Mesenchymal stem cell (in vitro differentiated cells and primary cell): ENCODE results near the gene PPARA.
A peak's percentile ranks its signal among the peaks of the same experiment; 100 is the strongest.

ENCODE experiments used
- DNase-seq: peaks from one replicate; pipeline ENCODE4 v3.0.0-alpha.2; 2013
- H2AFZ ChIP-seq: one replicate; pipeline ENCODE4 v1.6.1; 2013; ENCODE audit warnings: low read depth, mild to moderate bottlenecking, control low read depth, inconsistent platforms, low read length, moderate library complexity
- H2AK5ac ChIP-seq: 2 replicates; pipeline ENCODE4 v1.6.1; 2013; ENCODE audit warnings: low read length, moderate library complexity, mild to moderate bottlenecking, inconsistent platforms; ENCODE audit not compliant: severe bottlenecking
- H2BK120ac ChIP-seq: one replicate; pipeline ENCODE4 v1.6.1; 2013; ENCODE audit warnings: low read depth, mild to moderate bottlenecking, inconsistent platforms, low read length, moderate library complexity
- H2BK12ac ChIP-seq, 2 experiments: one replicate each; pipeline ENCODE4 v1.6.1; 2013; ENCODE audit warnings: inconsistent platforms in 2 of 2, low read length in 2 of 2, mild to moderate bottlenecking in 2 of 2, moderate library complexity in 2 of 2, control low read depth in 1 of 2
- H2BK15ac ChIP-seq: one replicate; pipeline ENCODE4 v1.6.1; 2013; ENCODE audit warnings: mild to moderate bottlenecking, low read depth, inconsistent platforms; ENCODE audit not compliant: poor library complexity, severe bottlenecking
- H2BK5ac ChIP-seq: 2 replicates; pipeline ENCODE4 v1.6.1; 2013; ENCODE audit warnings: low read depth, mild to moderate bottlenecking, low read length, control low read depth, inconsistent platforms; ENCODE audit not compliant: poor library complexity, severe bottlenecking
- H3K14ac ChIP-seq, 2 experiments: one replicate each; pipeline ENCODE4 v1.6.1; 2013; ENCODE audit warnings: inconsistent platforms in 2 of 2, low read length in 2 of 2, control low read depth in 1 of 2, mild to moderate bottlenecking in 1 of 2, moderate library complexity in 1 of 2
- H3K18ac ChIP-seq, 2 experiments: one replicate each; pipeline ENCODE4 v1.6.1; 2013; ENCODE audit warnings: inconsistent platforms in 2 of 2, low read length in 2 of 2, control low read depth in 1 of 2, low read depth in 1 of 2, mild to moderate bottlenecking in 1 of 2
- H3K23ac ChIP-seq, 2 experiments: one replicate each; pipeline ENCODE4 v1.6.1; 2013; ENCODE audit warnings: inconsistent platforms in 2 of 2, low read length in 2 of 2, mild to moderate bottlenecking in 2 of 2, moderate library complexity in 2 of 2, control low read depth in 1 of 2
- H3K27ac ChIP-seq: 2 replicates; pipeline ENCODE4 v1.5.1; 2013; ENCODE audit warnings: mild to moderate bottlenecking, moderate library complexity, low read length, control low read depth, inconsistent platforms; ENCODE audit not compliant: poor library complexity, severe bottlenecking
- H3K27me3 ChIP-seq, 2 experiments: 2 replicates each; pipeline versions ENCODE4 v1.6.1 to v1.7.0; 2013; ENCODE audit warnings: low read length in 2 of 2, mild to moderate bottlenecking in 2 of 2, moderate library complexity in 2 of 2, control low read depth in 1 of 2, inconsistent platforms in 1 of 2; ENCODE audit not compliant: control insufficient read depth in 1 of 2, insufficient read depth in 1 of 2
- H3K36me3 ChIP-seq, 2 experiments: 2 replicates each; pipeline versions ENCODE4 v1.6.1 to v1.7.0; 2013; ENCODE audit warnings: low read length in 2 of 2, control low read depth in 1 of 2, inconsistent platforms in 1 of 2, low read depth in 1 of 2, mild to moderate bottlenecking in 1 of 2; ENCODE audit not compliant: insufficient read depth in 2 of 2, control insufficient read depth in 1 of 2
- H3K4ac ChIP-seq, 2 experiments: one replicate each; pipeline ENCODE4 v1.6.1; 2013; ENCODE audit warnings: inconsistent platforms in 2 of 2, low read length in 2 of 2, mild to moderate bottlenecking in 2 of 2, moderate library complexity in 2 of 2, control low read depth in 1 of 2, low read depth in 1 of 2
- H3K4me1 ChIP-seq: 2 replicates; pipeline ENCODE4 v1.6.1; 2013; ENCODE audit warnings: low read depth, low read length, control low read depth; ENCODE audit not compliant: control insufficient read depth, insufficient read depth
- H3K4me2 ChIP-seq: 2 replicates; pipeline ENCODE4 v1.6.1; 2013; ENCODE audit warnings: low read length, mild to moderate bottlenecking, inconsistent platforms; ENCODE audit not compliant: poor library complexity, severe bottlenecking
- H3K4me3 ChIP-seq, 2 experiments: 2 replicates each; pipeline versions ENCODE4 v1.5.1 to v1.7.0; 2013; ENCODE audit warnings: low read length in 2 of 2, mild to moderate bottlenecking in 2 of 2, control low read depth in 1 of 2, low read depth in 1 of 2; ENCODE audit not compliant: insufficient read depth in 1 of 2
- H3K79me1 ChIP-seq: replicated peaks from 2 replicates; pipeline ENCODE4 v1.6.1; 2013; ENCODE audit warnings: mild to moderate bottlenecking, control low read depth, low read length, inconsistent platforms; ENCODE audit not compliant: poor library complexity, severe bottlenecking
- H3K9ac ChIP-seq: 2 replicates; pipeline ENCODE4 v1.7.0; 2013; ENCODE audit warnings: mild to moderate bottlenecking, low read length, moderate library complexity
- H3K9me3 ChIP-seq: 2 replicates; pipeline ENCODE4 v1.7.0; 2013; ENCODE audit warnings: mild to moderate bottlenecking, low read length; ENCODE audit not compliant: control insufficient read depth
- H4K8ac ChIP-seq: one replicate; pipeline ENCODE4 v1.6.1; 2013; ENCODE audit warnings: inconsistent platforms, mild to moderate bottlenecking, low read length, moderate library complexity
- H4K91ac ChIP-seq: one replicate; pipeline ENCODE4 v1.6.1; 2013; ENCODE audit warnings: mild to moderate bottlenecking, low read length, inconsistent platforms
- WGBS: methylation state at CpG from one replicate; pipeline ENCODE4 v1.1.7; 2013; ENCODE audit warnings: mixed read lengths; 5-methylcytosine and 5-hydroxymethylcytosine counted together

Gene PPARA

GRCh38 chr22:46125816-46126765 lies 24.2 kb upstream of the PPARA start:
- no peak overlapping the region for H3K9ac ChIP-seq
- H3K27me3 ChIP-seq, result no peaks in the 10 kb centered on the region
- no peak overlapping the region for H2AK5ac ChIP-seq
- no peaks in the 10 kb centered on the region for H3K36me3 ChIP-seq
- no peak overlapping the region for H3K4me3 ChIP-seq
- H2BK15ac ChIP-seq, result no peak overlapping the region
- H2BK12ac ChIP-seq, result no peak overlapping the region
- H3K4me2 ChIP-seq, result no peak overlapping the region
- no peak overlapping the region for H3K27ac ChIP-seq
- H2BK120ac ChIP-seq, result no peak overlapping the region
- DNase-seq, result no peak
- 94% methylated on average over 32 of the region's 33 CpGs for WGBS
- no peak overlapping the region for H3K14ac ChIP-seq
- no peak overlapping the region for H3K4ac ChIP-seq
- H3K4me1 ChIP-seq, result peaks cover 6% of the 10 kb centered on the region
- no peak overlapping the region for H3K23ac ChIP-seq
- no peak overlapping the region for H2BK5ac ChIP-seq
- no peak overlapping the region for H4K8ac ChIP-seq
- no peak overlapping the region for H2AFZ ChIP-seq
- H3K18ac ChIP-seq, result no peak overlapping the region
- H3K9me3 ChIP-seq, result no peaks in the 10 kb centered on the region
- H3K79me1 ChIP-seq, result no peaks in the 10 kb centered on the region
- H4K91ac ChIP-seq, result no peak overlapping the region

- Histone ChIP-seq H3K9ac (no peak overlapping the region), H3K23ac (no peak overlapping the region), H3K18ac (no peak overlapping the region), H3K27me3 (no peaks in the 10 kb centered on the region), H2BK5ac (no peak overlapping the region), H3K79me1 (no peaks in the 10 kb centered on the region), H3K4me1 (peaks cover 6% of the 10 kb centered on the region), H2BK15ac (no peak overlapping the region), H3K27ac (no peak overlapping the region), H4K91ac (no peak overlapping the region), H3K4me3 (no peak overlapping the region), H2BK12ac (no peak overlapping the region), H3K4me2 (no peak overlapping the region), H3K36me3 (no peaks in the 10 kb centered on the region), H2AK5ac (no peak overlapping the region), H2AFZ (no peak overlapping the region), H4K8ac (no peak overlapping the region), H3K14ac (no peak overlapping the region), H3K4ac (no peak overlapping the region), H3K9me3 (no peaks in the 10 kb centered on the region), H2BK120ac (no peak overlapping the region)
- WGBS, result 94% methylated on average over 13 of the region's 13 CpGs
- no peak for DNase-seq
These were observed 23.4 kb upstream of the PPARA start for GRCh38 chr22:46126853-46127385.

DNA sequence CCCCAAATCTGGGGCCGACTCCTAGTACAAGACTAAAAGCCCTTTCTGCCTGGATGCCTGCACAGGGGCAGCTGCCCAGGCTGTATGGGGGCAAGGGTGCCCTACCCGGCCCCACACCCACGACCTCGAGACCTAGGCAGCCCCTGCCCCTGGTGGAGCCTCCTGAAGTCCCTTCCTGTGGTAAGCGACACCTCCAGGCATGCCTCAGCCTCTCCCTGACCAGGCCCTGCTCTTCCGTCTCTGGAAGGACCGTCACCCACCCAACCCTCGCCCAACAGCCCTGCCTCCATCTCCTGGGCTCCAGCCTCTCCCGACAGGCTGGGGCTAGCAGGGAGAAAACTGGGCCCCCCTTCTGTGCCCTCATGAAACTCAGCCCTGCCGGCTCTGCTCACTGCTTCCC lies 22.8 kb upstream of the PPARA start:
- 89% methylated on average over 10 of the region's 10 CpGs for WGBS

DNA sequence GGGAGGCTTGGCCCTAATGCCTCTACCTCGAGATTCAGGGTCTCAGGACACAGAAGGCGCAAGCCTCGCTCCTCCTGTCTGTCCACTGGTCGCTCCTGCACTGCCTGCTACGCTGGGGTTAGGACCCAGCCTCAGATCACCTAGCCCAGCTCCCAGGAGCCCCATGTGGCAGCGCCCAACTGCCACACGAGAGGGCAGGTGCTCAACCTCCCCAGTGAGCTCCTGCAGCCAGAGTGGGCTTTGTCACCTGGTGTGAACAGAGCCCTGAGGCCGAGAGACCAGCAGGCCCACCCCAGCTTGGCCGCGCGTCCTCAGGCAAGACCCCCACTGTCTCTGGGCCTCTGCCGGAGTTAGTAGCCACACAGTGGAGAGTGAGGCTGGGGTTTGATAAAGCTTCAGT lies 21.7 kb upstream of the PPARA start:
- Histone ChIP-seq H2BK5ac (no peak overlapping the region), H3K36me3 (no peaks in the 10 kb centered on the region), H3K4me1 (peaks cover 3% of the 10 kb centered on the region), H2BK12ac (no peak overlapping the region), H2BK15ac (peak overlapping the region; percentile 19), H3K4me3 (no peak overlapping the region), H3K4me2 (no peak overlapping the region), H3K18ac (no peak overlapping the region), H4K8ac (no peak overlapping the region), H3K9ac (no peak overlapping the region), H3K4ac (no peak overlapping the region), H3K27ac (no peak overlapping the region), H3K23ac (no peak overlapping the region), H3K9me3 (no peaks in the 10 kb centered on the region), H3K14ac (no peak overlapping the region), H2BK120ac (no peak overlapping the region), H3K27me3 (no peaks in the 10 kb centered on the region), H4K91ac (no peak overlapping the region), H2AK5ac (no peak overlapping the region), H3K79me1 (no peaks in the 10 kb centered on the region), H2AFZ (no peak overlapping the region)
- DNase-seq, result no peak
- 86% methylated on average over 12 of the region's 12 CpGs for WGBS

More for the DNA sequence above, 22.8 kb upstream of the PPARA start:
- Histone ChIP-seq H3K4ac (no peak overlapping the region), H3K23ac (no peak overlapping the region), H3K27ac (no peak overlapping the region), H3K4me2 (no peak overlapping the region), H2AK5ac (no peak overlapping the region), H2BK15ac (no peak overlapping the region), H3K4me3 (no peak overlapping the region), H3K9me3 (no peaks in the 10 kb centered on the region), H2BK12ac (no peak overlapping the region), H4K8ac (no peak overlapping the region), H3K36me3 (no peaks in the 10 kb centered on the region), H3K4me1 (peaks cover 5% of the 10 kb centered on the region), H3K18ac (no peak overlapping the region), H2BK5ac (no peak overlapping the region), H3K27me3 (no peaks in the 10 kb centered on the region), H3K79me1 (no peaks in the 10 kb centered on the region), H3K9ac (no peak overlapping the region), H4K91ac (no peak overlapping the region), H2BK120ac (no peak overlapping the region), H2AFZ (no peak overlapping the region), H3K14ac (no peak overlapping the region)
- DNase-seq, result no peak
